ENCODE results near the gene KIAA1755. TPM values are rescaled to one million over a fixed set of nuclear protein-coding genes. Genes with fewer than 3 reads are reported as not detected.
A peak's percentile ranks its signal among the peaks of the same experiment; 100 is the strongest.

The KIAA1755 gene
- total RNA-seq, 1 experiment from 2014 or later = 0.22 TPM

DNA sequence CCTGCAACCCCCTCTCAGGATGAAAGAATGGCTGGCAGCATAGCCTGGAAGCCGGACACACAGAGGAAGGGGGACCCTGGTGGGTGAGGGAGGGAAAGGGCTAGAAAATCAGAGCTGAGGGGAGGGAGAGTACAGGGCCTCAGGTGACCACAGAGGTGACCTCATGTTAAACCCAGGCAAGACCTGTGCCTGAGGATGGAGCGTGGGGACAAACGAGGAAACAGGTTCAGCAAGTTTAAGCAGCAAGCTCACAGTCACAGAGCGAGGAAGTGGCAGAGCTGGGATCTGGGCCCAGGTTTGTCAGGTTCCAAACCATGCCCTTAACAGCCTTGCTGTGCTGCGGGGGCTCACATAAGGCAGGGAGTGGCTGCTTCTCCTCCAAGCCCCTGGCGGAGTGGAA lies 39.4 kb upstream of the KIAA1755 start:
- ChIA-PET POLR2A (ENCODE audit: unreplicated experiment) (interaction anchor here (0.5 to 0.6 kb wide), 2 partner anchors 10 to 251 kb away, joined by 7 to 8 read pairs; no protein-coding TSS in a partner anchor), CTCF (interaction anchor here (0.6 to 0.9 kb wide), 4 partner anchors 38 to 242 kb away, joined by 3 to 4 read pairs (median 4); no protein-coding TSS in a partner anchor)
- peak overlapping the region; percentile 23; the same call in 1 of the 2 replicates for H2AFZ ChIP-seq
- no TSS peak for BruUV-seq (replicated peaks)
- no peaks in the 10 kb centered on the region for H3K36me3 ChIP-seq (ENCODE audit: low read depth)
- H3K27me3 ChIP-seq (ENCODE audit: insufficient read depth, low read depth) = 0 out of 2 replicates have a peak, but pooled peaks cover 4% of the 10 kb centered on the region
- peak overlapping the region; percentile 35; the same call in 1 of the 2 replicates for H3K27ac ChIP-seq
- TF ChIP-seq EZH2 (IDR thresholded peaks at IDR 0.05; ENCODE audit: low read depth) (no peak), CTCF (conservative IDR thresholded peaks at IDR 0.05) (no peak)
- intact Hi-C loops (cut with micrococcal nuclease; ENCODE audit: unreplicated experiment) = no loop called here
- no peak overlapping the region for H3K4me3 ChIP-seq
- no peaks in the 10 kb centered on the region for H3K9me2 ChIP-seq (ENCODE audit: insufficient read depth)
- peak overlapping the region; percentile 30 for H3K4me2 ChIP-seq
- H3K79me2 ChIP-seq (ENCODE audit: low read depth) = no peaks in the 10 kb centered on the region
- 0 out of 2 replicates have a peak, but pooled peaks cover 4% of the 10 kb centered on the region for H3F3A ChIP-seq (ENCODE audit: insufficient read depth, low read depth)
- H3K9me3 ChIP-seq (ENCODE audit: insufficient read depth, low read depth) = no peaks in the 10 kb centered on the region
- DNase-seq = peak; percentile 72 to 86
- H4K20me1 ChIP-seq (ENCODE audit: insufficient read depth) = no peaks in the 10 kb centered on the region
- H3K4me1 ChIP-seq (replicated peaks; ENCODE audit: insufficient read depth) = peaks cover 14% of the 10 kb centered on the region

GRCh38 chr20:38298768-38299288 lies 38.3 kb upstream of the KIAA1755 start:
- Histone ChIP-seq H3K27me3 (ENCODE audit: insufficient read depth, low read depth) (0 out of 2 replicates have a peak, but pooled peaks cover 4% of the 10 kb centered on the region), H3K4me1 (replicated peaks; ENCODE audit: insufficient read depth) (peaks cover 14% of the 10 kb centered on the region), H3F3A (ENCODE audit: insufficient read depth, low read depth) (0 out of 2 replicates have a peak, but pooled peaks cover 4% of the 10 kb centered on the region), H2AFZ (no peak overlapping the region), H3K9me3 (ENCODE audit: insufficient read depth, low read depth) (no peaks in the 10 kb centered on the region), H3K4me2 (no peak overlapping the region), H4K20me1 (ENCODE audit: insufficient read depth) (no peaks in the 10 kb centered on the region), H3K36me3 (ENCODE audit: low read depth) (no peaks in the 10 kb centered on the region), H3K9me2 (ENCODE audit: insufficient read depth) (no peaks in the 10 kb centered on the region), H3K27ac (no peak overlapping the region), H3K79me2 (ENCODE audit: low read depth) (no peaks in the 10 kb centered on the region), H3K4me3 (no peak overlapping the region)
- DNase-seq = no peak
- intact Hi-C loops (cut with micrococcal nuclease; ENCODE audit: unreplicated experiment) = no loop called here
- ChIA-PET POLR2A (ENCODE audit: unreplicated experiment) (no interaction called here), CTCF (no interaction called here)
- no TSS peak for BruUV-seq (replicated peaks)
- TF ChIP-seq EZH2 (IDR thresholded peaks at IDR 0.05; ENCODE audit: low read depth) (no peak), CTCF (conservative IDR thresholded peaks at IDR 0.05) (no peak)

DNA sequence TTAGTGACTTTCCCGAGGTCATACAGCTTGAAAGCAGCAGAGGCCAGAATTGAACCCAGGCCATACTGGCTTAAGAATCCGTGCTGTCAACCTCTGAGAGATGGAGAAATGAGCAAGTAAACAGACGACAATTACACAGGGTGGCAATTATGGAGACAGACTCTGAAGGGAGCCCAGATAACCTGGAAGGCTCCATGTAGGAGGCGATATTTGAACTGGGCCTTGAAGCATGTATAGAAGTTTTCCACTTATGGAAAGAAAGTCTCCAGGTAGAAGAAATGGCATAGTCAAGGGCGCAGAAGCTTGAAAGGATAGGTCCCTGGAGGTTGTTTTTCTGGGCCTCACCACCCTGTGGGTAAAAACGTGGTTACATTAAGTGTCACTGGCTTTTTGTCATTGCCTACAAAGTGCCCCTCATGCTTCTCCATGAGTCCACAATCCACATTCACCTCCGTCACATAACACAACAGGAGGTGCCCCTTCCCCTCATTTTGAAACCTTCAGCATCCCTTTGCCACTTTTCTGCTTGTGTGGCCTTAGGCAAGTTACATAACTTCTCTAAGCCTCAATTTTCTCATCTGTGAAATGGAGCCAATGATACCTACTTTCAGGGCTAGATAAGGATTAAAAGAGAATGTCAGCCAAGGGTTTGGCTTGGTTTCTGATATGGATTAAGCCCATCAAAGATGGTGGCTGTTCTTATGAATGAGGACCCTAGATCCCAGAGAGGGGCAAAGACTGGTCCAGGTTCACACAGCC lies 37.6 kb upstream of the KIAA1755 start:
- Histone ChIP-seq H3K9me2 (ENCODE audit: insufficient read depth) (no peaks in the 10 kb centered on the region), H3K4me3 (no peak overlapping the region), H3K9me3 (ENCODE audit: insufficient read depth, low read depth) (no peaks in the 10 kb centered on the region), H3K4me1 (replicated peaks; ENCODE audit: insufficient read depth) (peaks cover 14% of the 10 kb centered on the region), H3K27me3 (ENCODE audit: insufficient read depth, low read depth) (0 out of 2 replicates have a peak, but pooled peaks cover under 1% of the 10 kb centered on the region), H3K27ac (no peak overlapping the region), H3K36me3 (ENCODE audit: low read depth) (no peaks in the 10 kb centered on the region), H2AFZ (no peak overlapping the region), H3F3A (ENCODE audit: insufficient read depth, low read depth) (0 out of 2 replicates have a peak, but pooled peaks cover under 1% of the 10 kb centered on the region), H3K4me2 (no peak overlapping the region), H4K20me1 (ENCODE audit: insufficient read depth) (no peaks in the 10 kb centered on the region), H3K79me2 (ENCODE audit: low read depth) (no peaks in the 10 kb centered on the region)
- ChIA-PET POLR2A (ENCODE audit: unreplicated experiment) (no interaction called here), CTCF (no interaction called here)
- no peak for TF ChIP-seq EZH2 (IDR thresholded peaks at IDR 0.05; ENCODE audit: low read depth)
- TF ChIP-seq CTCF (conservative IDR thresholded peaks at IDR 0.05) = no peak
- no TSS peak for BruUV-seq (replicated peaks)
- DNase-seq = no peak
- intact Hi-C loops (cut with micrococcal nuclease; ENCODE audit: unreplicated experiment) = no loop called here

Measured in PC-9 (cell line).